CD8-positive, alpha-beta memory T cell (primary cell): ENCODE results near the gene MYO1D. TPM values are rescaled to one million over a fixed set of nuclear protein-coding genes. Genes with fewer than 3 reads are reported as not detected.
A peak's percentile ranks its signal among the peaks of the same experiment; 100 is the strongest.

ENCODE experiments used
- CTCF ChIA-PET: fragments of 350-600 bp; sonication (Branson Sonifier 250); formaldehyde crosslinking; loops from one replicate; lab custom pipeline; 2021; ENCODE audit warnings: antibody characterized with exemption; lab: Charles Lee
- POLR2A ChIA-PET: fragments of 350-600 bp; sonication (Branson Sonifier 250); formaldehyde crosslinking; loops from one replicate; lab custom pipeline; 2021; ENCODE audit warnings: antibody characterized with exemption; lab: Charles Lee
- DNase-seq, 5 donors: peaks; one replicate each; pipeline versions ENCODE4 v3.0.0 to v3.0.0-alpha.2; 2020 to 2022; ENCODE audit warnings: mixed read lengths in 1 of 5
- H3K27ac ChIP-seq: one replicate; pipeline ENCODE4 v1.7.0; 2013; ENCODE audit warnings: low read depth, mild to moderate bottlenecking, low read length, moderate library complexity
- H3K27me3 ChIP-seq: 2 replicates; pipeline ENCODE4 v1.7.0; 2013; ENCODE audit warnings: low read length, mild to moderate bottlenecking; ENCODE audit not compliant: insufficient read depth, poor library complexity, severe bottlenecking
- H3K36me3 ChIP-seq: 2 replicates; pipeline ENCODE4 v1.7.0; 2013; ENCODE audit warnings: mild to moderate bottlenecking, low read length, moderate library complexity; ENCODE audit not compliant: insufficient read depth
- H3K4me1 ChIP-seq: 2 replicates; pipeline ENCODE4 v1.7.0; 2013; ENCODE audit warnings: mild to moderate bottlenecking, low read length, moderate library complexity; ENCODE audit not compliant: insufficient read depth
- H3K4me3 ChIP-seq: 2 replicates; pipeline ENCODE4 v1.7.0; 2013; ENCODE audit warnings: mild to moderate bottlenecking, low read length
- H3K9me3 ChIP-seq: 2 replicates; pipeline ENCODE4 v1.7.0; 2013; ENCODE audit warnings: mild to moderate bottlenecking, low read length
- H3K27ac Mint-ChIP-seq, 8 donors: one replicate each; pipeline ENCODE4 v1.8.0; 2020 to 2021; ENCODE audit warnings: mixed read lengths in 8 of 8, mild to moderate bottlenecking in 6 of 8, inconsistent platforms in 3 of 8, moderate library complexity in 3 of 8
- H3K27me3 Mint-ChIP-seq, 2 donors: one replicate each; pipeline ENCODE4 v1.8.0; 2020 to 2021; ENCODE audit warnings: mixed read lengths in 2 of 2, mild to moderate bottlenecking in 1 of 2, moderate library complexity in 1 of 2
- H3K36me3 Mint-ChIP-seq, 3 donors: one replicate each; pipeline ENCODE4 v1.8.0; 2020 to 2021; ENCODE audit warnings: mixed read lengths in 3 of 3, inconsistent platforms in 1 of 3, mild to moderate bottlenecking in 1 of 3
- H3K4me1 Mint-ChIP-seq, 3 donors: one replicate each; pipeline ENCODE4 v1.8.0; 2020 to 2021; ENCODE audit warnings: mixed read lengths in 3 of 3, inconsistent platforms in 1 of 3, mild to moderate bottlenecking in 1 of 3
- H3K4me3 Mint-ChIP-seq, 7 donors: one replicate each; pipeline ENCODE4 v1.8.0; 2020 to 2021; ENCODE audit warnings: mixed read lengths in 7 of 7, mild to moderate bottlenecking in 6 of 7, moderate library complexity in 4 of 7, inconsistent platforms in 2 of 7
- H3K9me3 Mint-ChIP-seq, 5 donors: one replicate each; pipeline ENCODE4 v1.8.0; 2020 to 2022; ENCODE audit warnings: mixed read lengths in 5 of 5, mild to moderate bottlenecking in 3 of 5, moderate library complexity in 2 of 5, inconsistent platforms in 1 of 5
- polyA plus RNA-seq: library from polyadenylated mRNA; unstranded; fragments of 300-500 nt; fragmentation: Illumina TruSeq; gene quantifications from one replicate; pipeline ENCODE4 v1.2.3, GENCODE V29; 2021
- total RNA-seq, 2 experiments: library from RNA; stranded (reverse); gene quantifications; one replicate each; pipeline ENCODE4 v1.2.3, GENCODE V29; 2021

MYO1D gene
- total and polyA plus RNA-seq, 3 experiments from 2014 or later: 9.0 to 15.8 (median 11.5) TPM

DNA sequence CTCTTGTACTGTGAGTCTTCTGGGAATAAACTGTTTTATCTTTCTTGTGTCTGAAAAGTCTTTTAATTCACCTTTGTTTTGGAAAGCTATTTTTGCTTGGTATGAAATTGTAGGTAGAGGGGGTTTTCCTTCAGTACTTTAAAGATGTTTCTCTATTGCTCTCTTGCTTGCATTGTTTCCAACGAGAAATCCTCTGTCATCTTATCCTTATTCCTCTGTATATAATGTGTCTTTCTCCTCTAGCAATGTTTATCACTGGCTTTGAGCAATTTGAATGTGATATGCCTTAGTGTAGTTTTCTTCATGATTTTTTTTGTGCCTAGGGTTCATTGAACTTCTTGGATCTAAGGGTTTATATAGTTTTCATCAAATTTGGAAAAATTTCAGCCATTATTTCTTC, 293.9 kb downstream of the MYO1D start:
- Mint-ChIP-seq H3K27ac (no peak overlapping the region), H3K9me3 (peaks cover 22 to 34% (median 27%) of the 10 kb centered on the region in 5 donors), H3K4me1 (no peaks in the 10 kb centered on the region), H3K36me3 (peaks cover 4 to 30% (median 10%) of the 10 kb centered on the region in 3 donors), H3K4me3 (no peak overlapping the region), H3K27me3 (peaks cover 0 to 6% of the 10 kb centered on the region in 2 donors)
- Histone ChIP-seq H3K9me3 (no peaks in the 10 kb centered on the region), H3K27me3 (no peaks in the 10 kb centered on the region), H3K4me3 (no peak overlapping the region), H3K4me1 (no peaks in the 10 kb centered on the region), H3K27ac (no peak overlapping the region), H3K36me3 (no peaks in the 10 kb centered on the region)
- POLR2A ChIA-PET: no interaction called here
- DNase-seq: no peak
- CTCF ChIA-PET: no interaction called here

DNA sequence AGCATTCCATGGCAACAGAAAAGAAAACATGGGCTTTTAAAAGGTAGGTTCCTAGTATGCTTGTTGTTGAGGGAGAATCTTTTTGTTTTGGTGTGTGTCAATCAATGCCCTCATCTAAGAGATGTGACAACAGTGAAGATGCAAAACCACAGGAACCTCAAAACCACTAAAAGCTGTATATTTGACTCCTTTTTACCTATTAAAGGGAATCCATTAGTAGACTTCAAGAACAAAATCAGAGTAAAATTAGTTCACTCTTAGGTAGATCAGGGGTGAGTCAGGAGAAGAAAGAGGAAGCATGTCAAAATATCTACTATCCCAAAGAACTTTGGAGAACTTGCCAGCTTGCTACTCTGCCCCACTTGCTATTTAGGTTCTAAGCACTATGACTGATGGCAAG, 301.1 kb downstream of the MYO1D start:
- Histone ChIP-seq H3K27ac (no peak overlapping the region), H3K27me3 (no peaks in the 10 kb centered on the region), H3K4me1 (peaks cover 10% of the 10 kb centered on the region), H3K36me3 (no peaks in the 10 kb centered on the region), H3K4me3 (no peak overlapping the region), H3K9me3 (no peaks in the 10 kb centered on the region)
- ChIA-PET POLR2A (no interaction called here), CTCF (interaction anchor here (2.8 kb wide), 1 partner anchor 114 kb away, joined by 8 read pairs; no protein-coding TSS in a partner anchor)
- Mint-ChIP-seq H3K9me3 (peaks cover 2 to 7% (median 4%) of the 10 kb centered on the region in 5 donors), H3K4me1 (peaks cover 11 to 16% (median 14%) of the 10 kb centered on the region in 3 donors), H3K36me3 (peaks cover 0 to 3% (median 2%) of the 10 kb centered on the region in 3 donors), H3K4me3 (no peak overlapping the region), H3K27ac (peak overlapping the region in 4 of 8 donors; percentile 3 to 75 (median 54)), H3K27me3 (no peaks in the 10 kb centered on the region)
- DNase-seq: peak in 1 of 5 donors; percentile 6

DNA sequence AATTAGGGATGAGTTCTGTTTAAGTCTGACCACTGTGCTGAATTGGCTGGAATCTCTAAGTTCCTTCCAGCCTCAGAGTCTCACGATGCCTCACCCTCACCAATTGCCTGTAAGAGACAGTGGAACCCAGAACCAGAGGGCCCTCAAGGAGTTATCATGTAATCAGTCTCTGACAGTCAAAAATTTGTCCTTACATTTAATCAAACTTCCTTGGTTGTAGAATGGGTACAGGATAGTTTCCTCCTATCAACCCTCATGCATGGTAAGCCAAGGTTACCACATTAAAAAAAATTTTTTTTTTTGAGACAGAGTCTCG, 306.9 kb downstream of the MYO1D start:
- Mint-ChIP-seq H3K27me3 (no peaks in the 10 kb centered on the region), H3K4me3 (no peak overlapping the region), H3K36me3 (no peaks in the 10 kb centered on the region), H3K27ac (no peak overlapping the region), H3K4me1 (peaks cover 0 to 1% (median 0%) of the 10 kb centered on the region in 3 donors), H3K9me3 (no peaks in the 10 kb centered on the region)
- H3K27ac ChIP-seq: no peak overlapping the region
- CTCF ChIA-PET: interaction anchor here (1.2 kb wide), 1 partner anchor 87 kb away, joined by 3 read pairs; no protein-coding TSS in a partner anchor
- no peaks in the 10 kb centered on the region for H3K36me3 ChIP-seq
- H3K27me3 ChIP-seq: no peaks in the 10 kb centered on the region
- no peak overlapping the region for H3K4me3 ChIP-seq
- no peak for DNase-seq
- H3K9me3 ChIP-seq: no peaks in the 10 kb centered on the region
- no peaks in the 10 kb centered on the region for H3K4me1 ChIP-seq
- POLR2A ChIA-PET: no interaction called here

DNA sequence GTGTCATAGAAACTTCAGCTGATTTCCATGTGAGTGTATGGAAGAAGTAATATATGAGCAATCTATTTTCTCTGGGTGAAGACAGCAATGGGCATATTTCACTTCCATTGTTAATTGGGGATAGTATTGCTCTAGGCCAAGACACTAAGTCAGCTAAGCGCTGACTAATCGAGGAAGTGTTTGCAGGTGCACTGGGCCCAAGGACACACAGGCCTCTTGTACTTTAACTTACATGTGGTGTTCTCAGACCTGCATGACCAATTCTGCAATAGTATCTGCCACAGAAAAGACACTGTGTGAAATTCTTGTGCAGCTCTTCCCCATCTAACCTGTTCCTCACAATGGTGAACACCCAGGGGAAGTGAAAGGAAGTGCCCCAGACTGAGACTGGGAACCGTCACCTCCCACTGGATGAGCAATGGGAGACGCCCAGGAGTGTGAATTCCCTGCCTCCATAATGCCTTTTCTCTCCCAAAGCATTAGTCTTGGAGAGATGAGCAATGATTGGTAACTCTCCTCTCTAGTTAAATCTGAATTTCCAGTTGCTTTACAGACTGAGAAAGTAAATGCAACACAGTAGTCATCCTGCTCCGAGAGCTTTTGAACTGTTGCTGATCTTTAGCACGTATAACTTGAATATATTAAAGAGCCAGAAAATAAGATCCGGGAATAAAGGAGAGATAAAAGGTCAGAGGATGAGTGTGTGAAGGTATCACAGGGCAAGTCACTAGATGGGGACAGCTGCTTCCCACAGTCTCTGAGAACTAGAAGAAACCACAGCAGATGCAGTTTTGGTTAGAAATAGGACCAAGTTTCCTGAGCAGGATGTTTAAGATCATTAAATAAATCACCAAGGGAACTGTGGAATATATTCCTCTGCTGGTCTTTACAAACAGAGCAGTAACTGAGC, 307.5 kb downstream of the MYO1D start:
- Mint-ChIP-seq H3K27ac (no peak overlapping the region), H3K4me1 (peaks cover 0 to 3% (median 2%) of the 10 kb centered on the region in 3 donors), H3K4me3 (no peak overlapping the region), H3K9me3 (no peaks in the 10 kb centered on the region), H3K36me3 (no peaks in the 10 kb centered on the region), H3K27me3 (no peaks in the 10 kb centered on the region)
- Histone ChIP-seq H3K9me3 (no peaks in the 10 kb centered on the region), H3K4me1 (no peaks in the 10 kb centered on the region), H3K36me3 (no peaks in the 10 kb centered on the region), H3K27ac (no peak overlapping the region), H3K27me3 (no peaks in the 10 kb centered on the region), H3K4me3 (no peak overlapping the region)
- POLR2A ChIA-PET: no interaction called here
- CTCF ChIA-PET: interaction anchor here (1.2 kb wide), 1 partner anchor 86 kb away, joined by 3 read pairs; no protein-coding TSS in a partner anchor
- DNase-seq: no peak

DNA sequence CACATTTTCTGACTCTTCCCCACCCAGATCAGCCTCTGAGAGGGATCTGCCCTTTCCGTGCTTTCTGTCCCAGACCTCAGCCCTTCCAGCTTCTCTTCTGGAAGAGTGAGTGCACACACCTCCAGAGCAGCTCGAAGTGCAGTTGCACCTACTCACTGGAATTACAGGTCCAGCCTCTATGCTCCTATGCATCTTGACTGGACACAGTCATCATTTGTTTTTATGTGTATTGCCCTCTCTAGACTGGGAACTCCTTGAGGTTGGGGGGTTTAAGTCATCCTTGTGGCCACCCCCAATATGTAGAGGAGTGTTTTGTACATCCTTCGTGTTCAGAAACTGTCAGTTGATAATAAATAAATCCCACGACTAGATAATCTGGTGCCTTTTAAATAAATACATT, 308.2 kb downstream of the MYO1D start:
- Mint-ChIP-seq H3K4me3 (no peak overlapping the region), H3K27me3 (no peaks in the 10 kb centered on the region), H3K9me3 (no peaks in the 10 kb centered on the region), H3K27ac (no peak overlapping the region), H3K4me1 (peaks cover 0 to 5% (median 3%) of the 10 kb centered on the region in 3 donors), H3K36me3 (no peaks in the 10 kb centered on the region)
- Histone ChIP-seq H3K27ac (no peak overlapping the region), H3K4me3 (no peak overlapping the region), H3K36me3 (no peaks in the 10 kb centered on the region), H3K9me3 (no peaks in the 10 kb centered on the region), H3K4me1 (no peaks in the 10 kb centered on the region), H3K27me3 (no peaks in the 10 kb centered on the region)
- ChIA-PET CTCF (no interaction called here), POLR2A (no interaction called here)
- no peak for DNase-seq

DNA sequence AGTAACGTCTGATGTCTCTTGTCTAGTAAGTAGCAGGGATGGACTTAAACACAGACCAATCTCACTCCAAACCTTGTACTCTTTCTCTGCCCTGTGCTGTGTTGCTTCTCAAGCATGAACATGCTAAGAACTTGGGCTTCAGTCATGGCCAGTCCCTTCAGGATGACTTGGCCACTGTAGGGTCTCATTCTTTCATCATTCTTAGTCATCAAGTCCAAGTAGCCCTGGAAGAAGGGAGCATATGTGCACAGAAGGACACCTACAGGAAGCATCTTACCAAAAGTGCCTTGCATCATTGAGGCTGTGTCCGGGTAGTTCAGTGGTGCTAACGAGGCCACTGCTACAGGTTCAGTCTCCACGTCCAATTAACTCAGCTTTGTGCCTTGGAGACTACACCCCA, 309.4 kb downstream of the MYO1D start:
- ChIA-PET CTCF (interaction anchor here (1.2 kb wide), 1 partner anchor 105 kb away, joined by 3 read pairs; no protein-coding TSS in a partner anchor), POLR2A (no interaction called here)
- H3K9me3 Mint-ChIP-seq: no peaks in the 10 kb centered on the region
- no peaks in the 10 kb centered on the region for H3K9me3 ChIP-seq
- no peaks in the 10 kb centered on the region for H3K27me3 ChIP-seq
- no peaks in the 10 kb centered on the region for H3K36me3 ChIP-seq
- H3K36me3 Mint-ChIP-seq: no peaks in the 10 kb centered on the region
- no peaks in the 10 kb centered on the region for H3K4me1 ChIP-seq
- H3K27ac ChIP-seq: no peak overlapping the region
- no peak overlapping the region for H3K4me3 ChIP-seq
- no peak for DNase-seq
- H3K4me1 Mint-ChIP-seq: peaks cover 0 to 5% (median 3%) of the 10 kb centered on the region in 3 donors
- no peak overlapping the region for H3K4me3 Mint-ChIP-seq
- peak overlapping the region in 1 of 8 donors; percentile 40 for H3K27ac Mint-ChIP-seq
- no peaks in the 10 kb centered on the region for H3K27me3 Mint-ChIP-seq

DNA sequence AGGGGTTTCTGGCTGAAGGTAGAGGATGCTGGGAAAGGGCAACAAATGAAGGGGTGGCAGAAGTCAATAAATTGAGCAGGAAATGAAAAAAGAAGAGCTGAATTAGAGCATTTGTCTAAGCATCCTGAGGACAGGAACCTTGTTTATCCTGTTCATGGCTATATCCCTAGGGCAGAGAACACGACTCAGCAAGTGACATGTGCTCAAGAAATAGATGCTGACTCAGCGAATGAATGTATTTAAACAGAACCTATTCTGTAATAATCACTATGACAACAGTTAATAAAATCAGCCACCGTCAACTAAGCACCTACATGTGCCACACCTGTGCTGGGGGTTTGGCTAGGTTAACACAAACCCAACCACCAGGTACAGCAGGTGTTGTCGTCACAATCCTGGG, 309.8 kb downstream of the MYO1D start:
- peak overlapping the region in 1 of 8 donors; percentile 40 for H3K27ac Mint-ChIP-seq
- no peaks in the 10 kb centered on the region for H3K36me3 Mint-ChIP-seq
- H3K9me3 Mint-ChIP-seq: no peaks in the 10 kb centered on the region
- CTCF ChIA-PET: interaction anchor here (1.2 to 1.8 kb wide), 2 partner anchors 11 to 105 kb away, joined by 3 to 5 read pairs; no protein-coding TSS in a partner anchor
- POLR2A ChIA-PET: no interaction called here
- H3K27me3 Mint-ChIP-seq: no peaks in the 10 kb centered on the region
- no peak overlapping the region for H3K4me3 Mint-ChIP-seq
- Histone ChIP-seq H3K4me3 (no peak overlapping the region), H3K4me1 (no peaks in the 10 kb centered on the region), H3K36me3 (no peaks in the 10 kb centered on the region), H3K27me3 (no peaks in the 10 kb centered on the region), H3K9me3 (no peaks in the 10 kb centered on the region), H3K27ac (no peak overlapping the region)
- DNase-seq: no peak
- peaks cover 0 to 5% (median 3%) of the 10 kb centered on the region in 3 donors for H3K4me1 Mint-ChIP-seq

DNA sequence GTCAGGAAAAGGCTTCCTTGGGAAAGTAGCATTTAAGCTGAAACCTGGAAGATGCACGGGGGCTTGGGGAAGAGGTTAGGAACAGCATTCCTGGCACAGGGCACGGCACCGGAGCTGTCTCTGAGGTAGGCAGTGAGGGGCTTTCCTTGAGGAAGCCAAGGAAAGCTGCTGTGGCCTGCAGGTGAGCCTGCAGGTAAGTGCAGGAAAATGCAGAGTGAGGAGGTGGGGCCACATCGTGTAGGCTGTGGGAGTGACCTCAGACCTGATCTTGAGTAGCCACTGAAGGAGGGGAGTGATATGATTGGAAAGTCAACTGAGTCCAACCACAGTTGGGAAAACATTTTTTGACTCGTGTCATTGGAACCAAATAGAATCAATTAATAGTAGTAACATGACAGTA, 310.6 kb downstream of the MYO1D start:
- Histone ChIP-seq H3K36me3 (no peaks in the 10 kb centered on the region), H3K9me3 (no peaks in the 10 kb centered on the region), H3K4me3 (no peak overlapping the region), H3K27me3 (no peaks in the 10 kb centered on the region), H3K4me1 (no peaks in the 10 kb centered on the region), H3K27ac (no peak overlapping the region)
- Mint-ChIP-seq H3K27me3 (no peaks in the 10 kb centered on the region), H3K9me3 (no peaks in the 10 kb centered on the region), H3K27ac (no peak overlapping the region), H3K4me3 (no peak overlapping the region), H3K4me1 (peaks cover 0 to 5% (median 3%) of the 10 kb centered on the region in 3 donors), H3K36me3 (no peaks in the 10 kb centered on the region)
- CTCF ChIA-PET: interaction anchor here (1.2 to 1.8 kb wide), 2 partner anchors 10 to 104 kb away, joined by 3 to 5 read pairs; no protein-coding TSS in a partner anchor
- DNase-seq: no peak
- POLR2A ChIA-PET: no interaction called here
